ENCODE data around the gene CBLB.

The CBLB gene

DNA sequence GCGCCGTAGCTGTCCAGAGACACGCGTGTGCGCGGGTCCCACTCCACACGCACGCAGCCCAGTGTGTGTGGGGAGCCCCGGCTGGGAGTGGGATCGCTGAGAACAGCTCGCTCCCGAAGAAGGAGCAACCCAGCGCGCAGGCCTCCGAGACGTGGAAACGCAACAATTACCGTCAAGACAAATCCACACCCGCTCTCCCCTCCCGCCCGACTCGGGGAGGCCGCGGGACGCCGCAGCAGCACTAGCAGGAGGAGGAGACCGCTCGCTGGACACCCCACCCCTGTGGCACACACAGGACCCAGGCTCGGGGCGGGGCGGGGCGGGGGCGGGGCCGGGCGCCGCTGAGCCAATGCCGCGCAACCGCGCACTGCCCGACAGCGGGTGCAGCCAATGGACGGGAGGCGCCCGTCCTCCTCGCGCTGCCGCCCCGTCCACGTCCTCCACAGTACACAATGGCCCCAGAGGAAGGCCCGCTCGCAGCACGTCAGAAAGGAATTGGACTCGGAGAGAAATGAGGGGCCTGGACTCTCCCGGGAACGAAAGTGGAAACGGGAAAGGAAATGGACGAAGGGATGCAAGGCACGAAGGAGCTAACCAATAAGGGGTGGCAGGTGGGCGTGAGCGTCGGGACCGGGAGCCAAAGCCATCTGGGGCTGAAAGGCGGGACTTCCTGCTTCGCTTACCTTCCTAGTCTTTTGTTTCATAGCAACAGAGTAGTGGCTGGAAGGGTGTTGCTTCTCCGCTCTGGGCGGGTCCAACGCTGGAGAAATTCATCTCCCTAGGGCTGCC is at the start of gene CBLB:
CBLB (minus strand) TSS at position 271 of the 789 bp plus-strand sequence. CDS start 1,435 bp downstream, outside the sequence.
- peak; percentile 88 for DNase-seq

DNA sequence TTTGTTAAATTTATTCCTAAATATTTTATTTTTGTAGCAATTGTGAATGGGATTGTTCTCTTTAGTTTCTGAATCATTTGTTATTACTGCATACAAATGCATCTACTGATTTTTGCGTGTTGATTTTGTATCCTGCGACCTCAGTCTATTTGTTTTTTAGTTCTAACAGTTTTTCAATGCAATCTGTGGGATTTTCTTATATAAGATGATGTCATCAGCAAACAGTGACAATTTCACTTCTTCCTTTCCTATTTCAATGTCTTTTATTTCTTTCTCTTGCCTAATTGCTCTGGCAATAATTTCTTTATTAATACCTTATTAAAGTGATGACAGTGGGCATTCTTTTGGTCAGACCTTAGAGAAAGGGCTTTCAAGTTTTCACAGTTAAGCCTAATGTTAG is 48.0 kb upstream of the CBLB start:
- no peak for DNase-seq

DNA sequence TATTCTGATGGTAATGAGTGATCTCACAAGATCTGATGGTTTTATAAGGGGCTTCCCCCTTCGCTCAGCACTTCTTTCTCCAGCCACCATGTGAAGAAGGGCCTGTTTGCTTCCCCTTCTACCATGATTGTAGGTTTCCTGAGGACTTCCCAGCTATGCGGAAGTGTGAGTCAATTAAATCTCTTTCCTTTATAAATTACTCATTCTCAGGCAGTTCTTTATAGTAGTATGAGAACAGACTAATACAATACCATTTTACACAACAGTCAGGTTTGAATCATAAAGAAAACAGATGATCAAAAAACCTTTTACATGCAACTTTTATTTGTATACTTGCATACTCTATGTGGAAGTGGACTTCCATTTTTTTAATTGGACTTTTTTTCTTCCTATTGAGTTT is 46.7 kb upstream of the CBLB start:
- DNase-seq, result no peak

DNA sequence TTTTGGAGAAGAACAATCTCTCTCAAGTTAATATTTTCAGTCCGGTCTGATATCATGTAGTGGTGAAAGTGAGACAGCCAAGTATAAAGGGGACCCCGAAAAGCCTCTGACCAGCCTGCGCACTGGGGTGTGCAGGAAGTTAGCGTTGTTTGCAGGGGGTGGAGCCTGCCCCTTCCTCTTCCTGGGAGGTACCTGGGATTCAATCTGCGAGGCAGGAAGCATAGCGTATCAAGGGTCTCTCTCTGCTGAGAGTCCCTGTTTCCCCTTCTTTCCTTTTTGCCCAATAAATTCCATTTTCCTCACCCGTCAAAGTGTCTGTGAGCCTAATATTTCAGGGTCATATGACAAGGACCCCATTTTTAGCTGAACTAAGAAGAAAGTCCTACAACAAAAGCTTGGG is 44.8 kb upstream of the CBLB start:
- no peak for DNase-seq

DNA sequence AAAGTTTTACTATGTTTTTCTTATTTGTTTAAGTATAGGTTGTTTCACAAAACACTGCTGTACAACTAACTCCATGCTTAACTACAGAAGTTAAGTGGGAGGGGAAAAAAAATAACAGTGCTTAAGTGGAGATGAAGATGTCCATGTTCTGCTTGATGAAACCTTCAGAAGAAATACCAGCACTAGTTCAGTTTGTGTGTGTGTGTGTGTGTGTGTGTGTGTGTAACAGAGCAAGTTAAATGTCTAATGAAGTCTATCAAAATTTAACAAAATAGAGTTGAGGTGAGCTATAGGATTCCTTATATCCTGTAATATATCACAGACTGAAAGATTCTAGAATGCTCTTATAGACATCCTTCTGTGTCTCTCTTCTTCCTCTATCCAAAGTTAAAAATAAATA is 44.1 kb upstream of the CBLB start:
- DNase-seq, result no peak

DNA sequence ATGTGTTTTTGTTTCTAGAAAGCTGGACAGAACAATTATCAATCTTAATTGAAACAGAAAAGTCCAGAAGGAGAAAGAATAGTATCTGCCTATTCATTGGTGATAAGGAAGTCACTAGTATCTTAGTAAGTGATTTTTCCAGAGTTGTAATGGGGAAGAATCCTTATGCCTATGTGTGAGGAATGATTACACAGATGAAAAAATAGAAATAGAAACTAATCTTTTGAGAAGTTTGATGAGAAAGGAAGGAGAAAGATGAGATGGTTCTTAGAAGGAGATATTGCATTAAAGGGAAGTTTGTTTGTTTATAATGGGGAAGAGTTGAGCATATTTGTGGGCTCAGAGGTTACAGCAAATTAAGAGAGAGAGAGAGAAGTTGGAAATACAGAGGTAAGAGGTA is 42.7 kb upstream of the CBLB start:
- DNase-seq, result no peak

DNA sequence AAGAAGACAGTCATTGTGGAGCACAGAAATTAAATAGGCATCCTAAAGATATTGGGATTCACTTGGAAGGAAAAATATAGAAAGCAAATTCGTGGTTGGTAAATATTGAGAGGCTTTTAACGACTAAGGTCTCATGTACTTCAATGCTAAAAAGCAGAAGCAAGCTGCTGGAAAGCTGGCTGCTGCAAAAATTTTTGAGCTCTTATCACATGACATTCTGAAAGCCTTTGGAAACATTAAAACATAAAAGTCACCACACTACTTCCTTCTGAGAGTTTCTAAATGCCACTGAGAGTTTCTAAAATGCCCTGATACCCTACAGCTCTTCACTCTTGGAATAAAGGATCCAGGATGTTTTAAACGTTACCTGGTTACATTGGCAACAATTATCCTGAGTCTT is 39.0 kb upstream of the CBLB start:
- no peak for DNase-seq

DNA sequence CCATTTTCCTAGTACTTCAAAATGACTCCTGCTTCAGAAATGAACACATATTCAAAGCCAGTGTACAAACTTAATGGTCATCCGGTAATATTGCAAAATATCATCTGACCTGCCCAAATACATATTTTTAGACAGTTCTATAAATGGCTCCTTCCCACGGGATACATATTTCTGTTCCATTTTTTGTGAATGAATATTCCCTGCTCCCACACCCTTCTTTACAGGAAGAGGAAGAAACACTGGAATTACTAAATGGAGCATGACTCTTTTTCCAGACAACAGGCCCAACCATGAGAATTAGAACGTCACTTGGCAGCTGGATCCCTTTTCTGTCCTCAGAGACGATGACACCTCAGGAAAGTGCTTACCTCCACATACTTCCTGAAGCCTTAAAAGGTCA is 38.0 kb upstream of the CBLB start:
- no peak for DNase-seq

DNA sequence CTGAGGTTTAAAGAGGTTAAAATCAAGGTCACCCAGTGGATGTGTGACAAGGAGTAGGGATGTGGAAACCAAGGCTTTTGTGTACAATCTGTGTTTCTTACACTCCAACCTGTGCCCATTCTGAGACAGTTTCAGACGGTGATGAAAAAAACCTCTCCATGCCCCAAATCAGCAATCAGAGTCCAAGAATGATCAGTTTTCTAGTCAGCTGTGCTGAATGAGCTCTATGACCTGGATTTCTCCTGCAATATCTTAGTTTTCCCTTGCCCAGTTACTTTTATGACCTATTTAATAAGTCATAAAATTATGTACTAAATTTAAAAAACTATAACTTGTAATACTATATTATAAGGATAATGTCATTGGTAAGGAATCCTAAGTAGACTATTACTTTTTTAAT is 37.5 kb upstream of the CBLB start:
- no peak for DNase-seq

DNA sequence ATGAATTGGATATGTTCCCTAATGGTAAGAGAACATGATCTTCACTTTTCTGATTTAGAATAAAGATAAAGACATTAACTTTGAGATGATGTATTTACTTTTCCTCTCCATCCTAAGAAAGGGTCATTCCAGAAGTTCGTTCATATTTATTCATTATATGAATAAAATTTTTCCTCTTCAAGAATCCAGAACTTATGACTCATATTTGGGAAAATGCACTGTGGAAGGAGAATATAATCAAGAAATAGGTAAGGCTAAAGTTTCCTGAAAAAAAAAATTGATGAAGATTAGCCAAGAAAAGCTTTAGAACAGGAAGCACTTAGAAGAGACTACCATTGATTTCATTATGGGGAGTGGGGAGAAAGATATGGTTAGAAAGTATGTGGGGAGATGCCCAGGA is 36.5 kb upstream of the CBLB start:
- no peak for DNase-seq

DNA sequence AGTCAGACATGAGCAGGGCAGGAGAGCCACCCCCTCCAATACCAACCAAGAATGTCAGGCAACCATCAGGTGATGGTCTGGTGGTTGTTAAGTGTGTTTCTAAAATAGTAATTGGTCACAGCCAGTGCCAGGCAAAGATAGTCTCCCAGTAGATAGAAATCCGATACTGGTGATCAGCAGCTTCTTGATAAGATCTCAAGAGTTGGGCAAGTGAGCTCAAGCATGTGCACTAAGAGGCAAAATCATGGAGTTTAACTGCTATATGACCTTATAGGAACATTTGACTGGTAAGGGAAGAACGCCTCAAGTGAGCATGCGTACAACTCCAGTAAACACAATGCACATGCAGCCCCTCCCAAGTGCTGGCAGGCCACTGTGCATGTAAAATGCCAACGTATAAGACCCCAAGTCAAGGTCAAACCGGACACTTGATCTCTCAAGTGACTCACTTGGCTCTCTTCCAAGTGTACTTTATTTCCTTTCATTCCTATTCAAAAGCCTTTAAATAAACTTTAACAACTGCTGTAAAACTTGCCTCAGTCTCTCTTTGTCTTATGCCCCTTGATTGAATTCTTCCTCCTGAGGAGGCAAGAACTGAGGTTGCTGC is 36.0 kb upstream of the CBLB start:
- DNase-seq, result no peak

DNA sequence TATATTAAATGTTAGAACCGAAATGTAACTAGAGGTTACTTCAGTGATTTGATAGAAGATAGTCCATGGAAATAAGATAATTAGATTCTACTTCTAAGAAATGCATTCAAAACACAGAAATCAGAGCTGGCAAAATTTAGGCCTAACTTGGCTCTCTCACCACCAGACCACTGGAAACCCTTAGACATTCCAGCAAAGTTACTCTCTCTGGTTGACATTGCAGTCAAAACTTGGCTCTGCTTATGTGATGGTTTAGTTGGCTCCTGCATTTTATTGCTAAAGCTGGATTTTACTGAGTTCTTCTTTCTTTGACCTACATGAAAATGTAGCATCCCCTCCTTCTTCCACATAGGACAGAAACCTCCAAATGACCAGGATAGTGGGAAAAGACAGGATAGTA is 35.4 kb upstream of the CBLB start:
- DNase-seq, result no peak

DNA sequence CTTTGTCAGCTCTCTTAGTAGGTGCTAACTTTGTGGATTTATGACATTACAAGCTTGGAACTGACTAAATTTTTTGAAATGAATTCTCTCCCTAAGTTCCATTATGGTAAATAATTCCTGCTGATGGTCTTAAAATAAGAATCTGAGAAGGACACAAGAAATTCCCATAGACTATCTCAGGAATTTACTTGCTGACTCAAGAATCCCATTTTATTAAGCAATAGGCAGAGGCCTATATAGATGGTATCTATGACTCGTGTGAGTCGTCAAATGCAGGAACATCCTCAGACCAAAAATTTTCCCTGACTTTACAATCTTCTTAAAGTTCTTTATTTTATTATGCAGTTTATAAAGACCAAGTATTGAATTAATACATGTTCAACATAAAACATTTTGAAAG is 30.7 kb upstream of the CBLB start:
- no peak for DNase-seq

DNA sequence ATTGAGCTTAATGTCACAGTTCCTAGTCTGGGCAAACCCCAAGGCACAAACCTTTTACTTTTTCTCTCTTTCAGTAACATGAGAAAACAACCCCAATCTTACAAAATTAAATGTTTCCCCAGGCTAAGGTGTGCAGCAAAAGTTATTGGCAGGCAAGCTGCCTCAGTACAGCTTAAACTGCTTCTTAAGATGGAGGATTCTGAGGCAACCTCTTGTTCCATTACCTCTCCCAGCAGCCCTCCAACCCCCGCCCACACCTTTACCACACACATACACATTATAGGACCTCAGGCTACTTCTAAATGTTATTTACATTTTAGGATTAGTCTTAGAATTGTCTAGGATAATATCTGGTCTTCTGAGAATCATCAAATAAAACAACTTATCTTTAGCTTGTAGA is 22.3 kb upstream of the CBLB start:
- no peak for DNase-seq

DNA sequence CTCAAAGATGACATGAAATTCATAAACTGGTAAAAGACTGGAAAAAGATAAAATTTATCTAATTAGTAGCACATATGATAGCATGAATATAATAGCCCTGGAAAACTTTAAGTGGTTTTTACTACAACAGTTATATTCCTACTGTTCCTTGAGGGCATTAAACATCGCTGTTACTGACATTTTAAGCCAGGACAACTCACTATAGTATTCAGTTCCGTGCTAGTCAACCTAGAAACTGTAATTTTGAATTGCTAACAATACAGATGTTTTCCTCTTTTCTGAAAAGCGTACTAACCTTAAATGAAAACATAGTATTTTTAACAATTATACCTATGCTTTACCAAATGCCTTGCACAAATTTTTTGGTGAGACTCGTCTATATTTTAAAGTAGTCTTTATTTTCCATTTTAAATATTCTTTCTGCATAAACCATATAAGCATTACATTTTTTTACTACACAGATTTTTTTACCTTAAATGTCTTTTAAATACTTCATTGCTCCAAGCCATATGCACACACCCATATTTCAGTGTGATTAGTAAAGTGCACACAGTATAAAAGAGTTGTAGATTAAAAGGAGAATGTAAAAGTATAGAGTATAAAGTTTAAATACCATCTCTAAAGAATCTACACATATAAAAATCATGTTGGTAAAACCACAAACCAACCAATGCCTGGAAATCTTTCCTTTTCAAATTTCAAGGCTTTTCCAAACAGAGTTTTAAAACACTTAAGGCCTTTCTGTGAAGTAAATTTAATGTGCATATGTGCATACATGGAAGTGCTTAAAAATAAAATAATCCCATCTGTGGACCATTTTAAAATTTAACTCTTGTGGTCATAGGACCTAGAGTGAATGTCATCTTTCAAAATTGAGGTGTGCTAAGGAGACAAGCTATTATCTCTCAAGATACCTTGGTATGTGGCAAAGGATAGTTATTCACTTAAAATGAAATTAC is 20.1 kb upstream of the CBLB start:
- no peak for DNase-seq

DNA sequence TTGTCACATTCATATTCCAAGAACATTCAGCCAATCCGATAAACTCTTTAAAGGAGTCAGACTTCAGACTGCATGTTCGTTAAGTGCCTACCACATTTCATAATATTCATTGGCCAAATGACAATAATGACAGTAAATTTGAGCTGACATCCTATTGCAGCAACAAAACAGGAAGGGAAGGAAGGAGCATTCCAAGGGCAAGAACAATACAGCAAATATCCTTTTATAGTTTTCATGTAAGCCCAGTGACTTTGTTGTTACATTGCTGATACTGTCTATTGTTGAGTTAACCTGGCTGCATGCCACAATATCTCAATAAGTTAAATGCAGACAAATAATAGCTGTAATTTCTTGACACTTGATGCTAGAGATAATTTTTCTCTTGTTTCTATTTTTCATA is 16.4 kb upstream of the CBLB start:
- DNase-seq, result no peak

DNA sequence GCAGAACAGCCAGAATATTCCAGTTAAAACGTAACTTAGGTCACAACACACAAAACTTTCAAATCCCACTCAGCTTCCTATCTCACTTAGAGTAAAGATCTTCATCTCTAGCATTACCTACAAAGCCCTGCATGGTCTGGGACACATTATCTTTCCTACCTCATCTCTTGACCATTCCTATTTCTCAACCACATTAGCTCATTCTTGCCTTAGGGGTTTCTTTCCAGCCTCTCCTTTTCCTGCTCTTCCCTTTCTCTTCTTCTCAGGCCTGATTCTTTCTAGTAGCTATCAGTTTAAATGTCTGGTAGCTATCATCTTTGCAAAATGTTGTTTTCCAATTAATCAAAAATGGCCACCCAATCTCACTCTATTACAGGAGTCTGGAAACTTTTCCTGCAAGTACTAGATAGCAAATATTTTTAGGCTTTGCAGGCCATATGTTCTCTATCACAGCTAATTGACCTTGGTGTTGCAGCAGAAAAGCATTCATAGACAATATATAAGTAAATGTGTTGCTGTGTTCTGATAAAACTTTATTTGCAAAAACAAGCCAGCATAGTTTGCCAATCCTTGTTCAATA is 15.1 kb upstream of the CBLB start:
- no peak for DNase-seq

DNA sequence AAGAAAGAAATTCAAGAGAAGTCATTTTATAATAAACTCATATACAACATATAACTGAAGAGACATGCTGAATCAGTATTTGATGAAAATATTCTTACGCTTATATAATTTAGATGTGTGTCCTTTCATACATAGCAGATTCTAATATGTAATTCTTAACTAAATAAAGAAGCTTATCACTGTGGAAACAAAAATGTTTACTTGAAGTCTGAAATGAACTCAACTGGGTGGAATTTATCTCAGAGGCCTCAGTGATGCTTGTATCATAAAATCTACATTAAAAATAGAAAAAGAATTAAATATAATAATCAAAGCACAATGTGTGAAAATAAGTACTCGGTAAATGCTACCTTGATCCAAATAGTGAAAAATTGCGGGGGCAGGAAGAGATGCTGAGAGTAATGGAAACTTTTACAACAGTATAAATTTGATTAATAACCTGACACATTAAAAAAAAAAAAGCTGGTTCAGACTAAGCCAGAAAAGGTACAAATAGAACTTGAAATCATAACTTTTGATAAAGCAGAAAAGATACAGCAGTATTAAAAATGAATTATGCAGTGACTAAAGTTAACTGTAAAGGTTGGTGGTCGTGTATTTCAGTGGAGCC is 12.0 kb upstream of the CBLB start:
- DNase-seq, result no peak

DNA sequence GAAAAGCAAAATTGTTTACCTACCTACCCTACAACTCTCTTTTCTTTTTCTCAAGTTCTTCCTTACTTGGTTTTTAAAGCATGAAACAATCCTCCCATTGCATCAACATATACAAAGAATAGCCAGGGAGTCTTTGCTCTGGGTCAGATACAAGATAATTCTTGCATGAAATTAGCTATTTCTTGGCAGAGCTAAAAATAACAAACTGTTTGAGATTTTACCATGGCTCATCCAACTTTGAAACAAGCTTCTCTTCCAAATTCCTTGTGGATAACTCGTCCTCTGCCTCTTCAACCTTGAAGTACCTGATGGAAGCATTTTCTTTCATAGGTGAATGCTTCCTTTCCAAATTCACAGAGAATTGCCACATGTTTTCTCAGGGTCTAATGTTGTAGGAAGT is 9.2 kb upstream of the CBLB start:
- DNase-seq, result no peak

DNA sequence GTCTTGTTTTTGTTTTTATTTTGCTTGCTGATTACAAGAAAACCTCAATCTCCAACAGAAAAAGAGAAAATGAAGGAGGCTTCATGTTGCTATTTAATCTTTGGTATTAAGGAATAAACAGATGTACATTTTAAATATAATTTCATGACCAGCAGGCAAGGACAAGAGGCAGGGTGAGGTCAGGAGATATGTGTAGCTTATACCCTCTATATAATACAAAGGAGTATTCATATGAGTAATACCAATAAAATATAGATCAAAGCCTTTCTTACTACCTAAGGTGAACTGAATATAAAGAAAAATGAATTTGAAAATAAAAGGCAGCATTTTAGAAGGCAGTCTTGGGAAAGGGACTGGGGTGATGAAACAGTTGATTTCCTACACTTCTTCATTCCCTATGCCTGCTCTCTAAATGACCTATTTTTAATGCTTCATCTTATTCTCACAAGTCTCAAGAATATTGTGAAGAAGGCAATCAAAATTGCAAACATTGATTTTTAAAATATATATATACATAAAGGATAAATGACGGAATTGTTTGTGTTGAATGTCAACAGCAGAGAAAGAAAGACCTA is 8.6 kb upstream of the CBLB start:
- no peak for DNase-seq

DNA sequence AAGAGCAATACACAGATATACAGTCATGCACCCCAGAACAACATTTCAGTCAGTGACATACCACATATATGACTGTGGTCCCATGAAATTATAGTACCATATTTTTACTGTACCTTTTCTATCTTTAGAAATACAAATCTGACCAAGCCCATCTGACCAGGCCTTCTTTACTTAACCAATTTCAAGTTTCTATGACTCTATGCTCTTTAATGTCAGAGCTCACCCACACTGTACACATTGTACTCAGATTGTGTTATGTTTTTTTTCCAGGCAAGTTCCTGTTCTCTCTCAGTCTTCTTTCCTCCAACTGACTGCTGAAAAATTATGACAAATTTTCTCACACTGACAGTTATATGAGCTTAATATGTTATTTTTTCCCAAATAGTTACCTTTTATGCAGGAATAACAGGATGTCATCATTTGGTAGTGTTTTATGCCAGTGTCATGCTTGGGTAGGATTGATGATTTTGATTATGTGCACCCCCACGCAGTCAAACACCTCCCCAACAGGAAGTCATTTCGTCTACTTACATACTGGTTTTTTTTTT is 8.0 kb upstream of the CBLB start:
- no peak for DNase-seq

All from stimulated activated naive CD4-positive, alpha-beta T cell treated with Interleukin-2 at 50 U/mL for 16 hours (primary cell).